Activated T-cell treated with anti-CD3 and anti-CD28 coated beads for 48 hours (primary cell): ENCODE measurements around the gene HPS1.

ENCODE experiments used
- DNase-seq: peaks from one replicate; pipeline ENCODE4 v3.0.0-alpha.2; 2020; ENCODE audit warnings: low read depth

HPS1 gene

DNA sequence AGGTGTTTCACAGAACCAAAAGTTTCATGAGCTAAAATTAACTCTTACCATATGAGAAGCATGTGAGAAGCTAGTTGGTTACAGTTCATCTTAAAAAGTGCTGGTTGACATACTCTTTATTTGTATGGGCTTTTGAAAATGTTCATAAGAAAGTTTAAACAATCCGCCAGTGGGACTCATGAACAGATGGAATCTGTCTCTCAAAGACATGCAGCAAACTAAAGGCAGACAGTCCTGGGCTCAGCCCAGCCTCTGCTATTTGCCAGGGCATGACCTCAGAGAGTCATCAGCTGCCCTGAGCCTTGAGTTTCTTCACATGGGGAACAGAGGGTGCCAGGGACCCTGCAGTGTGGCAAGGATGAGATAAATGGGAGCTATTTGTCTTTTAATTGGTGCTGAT lies 35.0 kb downstream of the HPS1 start:
- no peak for DNase-seq

DNA sequence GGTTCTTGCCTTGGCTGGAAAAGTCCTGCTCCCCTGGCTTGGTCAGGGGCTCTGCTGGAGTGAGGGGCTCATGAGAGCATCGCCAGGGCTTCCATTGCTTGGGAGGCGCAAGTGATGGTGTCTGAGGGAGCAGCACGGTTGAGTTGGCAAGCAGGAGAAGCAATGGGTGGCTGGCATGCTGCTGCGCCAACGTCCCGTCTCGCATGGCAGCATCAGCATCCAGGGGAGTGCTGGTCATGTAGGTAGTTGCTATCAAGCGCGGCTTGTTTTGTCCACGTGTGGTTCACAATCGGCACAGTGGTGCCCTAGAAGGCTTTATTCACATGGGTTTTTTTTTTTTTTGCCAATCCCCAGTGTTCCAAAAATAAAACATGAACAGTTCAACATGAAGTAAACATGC lies 35.6 kb downstream of the HPS1 start:
- DNase-seq: no peak

DNA sequence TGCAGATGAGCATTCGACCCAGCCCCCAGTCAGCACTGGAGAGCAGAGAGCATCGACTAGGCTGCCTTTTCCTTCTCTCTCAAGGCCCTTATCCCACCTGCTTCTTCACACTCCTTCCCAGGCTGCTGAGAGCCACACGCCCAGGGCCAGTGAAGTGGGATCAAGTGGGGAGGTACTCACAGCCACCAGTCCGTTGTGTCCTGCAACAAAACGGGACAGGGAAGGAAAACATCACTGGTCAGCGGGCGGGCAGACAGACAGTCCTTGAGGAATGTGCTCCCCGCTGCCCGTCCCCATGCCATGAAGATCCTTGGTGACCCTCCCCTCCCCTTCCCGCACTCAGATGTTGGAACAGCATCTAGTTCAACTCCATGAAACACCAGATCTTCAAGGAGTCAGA lies 36.0 kb downstream of the HPS1 start:
- no peak for DNase-seq

DNA sequence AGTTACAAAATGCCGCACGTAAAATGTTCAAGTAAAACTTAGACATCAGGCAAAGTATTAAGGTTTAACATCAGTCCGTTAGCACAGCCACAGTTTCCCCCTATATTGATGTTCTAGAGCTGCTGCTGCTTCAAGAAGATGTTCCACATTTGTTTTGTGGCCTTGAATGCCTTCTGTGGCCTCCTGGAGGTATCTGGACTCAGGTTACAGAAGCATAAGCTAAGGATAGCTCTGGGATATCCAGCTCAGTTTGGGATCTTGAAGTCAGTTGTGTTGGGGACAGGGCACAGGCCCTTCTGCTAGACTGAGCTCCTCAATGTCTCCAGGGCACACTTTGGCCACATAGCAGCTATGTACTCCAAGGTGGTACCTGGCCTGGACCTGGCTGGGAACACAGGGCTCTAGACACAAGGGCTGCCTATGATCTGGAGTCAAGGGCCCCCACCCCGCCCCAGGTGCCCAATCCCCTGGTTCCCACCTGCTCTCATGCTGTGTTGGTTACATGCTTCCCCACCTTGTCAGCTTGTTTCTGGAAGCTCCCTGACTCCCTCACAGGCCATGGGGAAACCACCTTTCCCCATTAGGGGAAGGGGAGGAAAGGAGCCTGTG lies 36.5 kb downstream of the HPS1 start:
- DNase-seq: no peak

DNA sequence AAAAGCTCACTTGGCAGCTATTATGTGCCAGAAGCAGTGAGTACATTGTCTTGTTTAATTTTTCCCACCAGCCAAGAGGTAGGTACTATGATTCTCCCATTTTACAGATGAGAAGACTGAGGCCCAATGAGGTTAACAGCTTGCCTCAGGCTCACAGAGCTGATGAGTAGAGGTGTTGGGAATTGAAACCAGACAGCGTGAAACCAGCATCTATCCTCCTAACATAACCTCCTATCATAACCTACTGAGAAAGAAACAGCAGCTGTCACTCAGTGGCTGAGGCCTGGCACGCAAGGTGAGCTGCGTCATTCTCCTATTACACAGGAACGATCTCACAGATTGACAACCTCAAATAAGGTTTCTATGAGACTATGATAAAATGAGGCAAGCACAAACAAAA lies 37.9 kb downstream of the HPS1 start:
- DNase-seq: no peak

DNA sequence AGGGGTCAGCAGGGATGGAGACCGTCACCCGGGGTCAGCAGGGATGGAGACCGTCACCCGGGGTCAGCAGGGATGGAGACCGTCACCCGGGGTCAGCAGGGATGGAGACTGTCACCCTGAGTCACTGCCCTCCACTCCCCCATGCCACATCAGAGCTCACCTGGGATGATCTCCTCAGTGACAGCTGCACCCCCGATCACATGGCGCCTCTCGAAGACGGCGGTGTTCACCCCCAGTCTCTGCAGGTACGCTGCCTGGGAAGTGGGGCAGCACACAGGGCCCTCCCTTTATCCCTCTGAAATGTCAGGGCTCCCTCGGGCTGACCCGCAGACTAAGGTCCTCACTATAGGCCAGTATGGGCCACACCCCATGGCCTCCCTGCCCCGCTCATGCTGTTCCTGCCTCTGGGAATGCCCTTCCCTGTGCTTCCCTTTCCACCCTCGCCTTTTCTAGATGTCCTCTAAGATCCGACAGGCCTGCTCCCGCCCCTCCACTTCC lies 38.9 kb downstream of the HPS1 start:
- no peak for DNase-seq

DNA sequence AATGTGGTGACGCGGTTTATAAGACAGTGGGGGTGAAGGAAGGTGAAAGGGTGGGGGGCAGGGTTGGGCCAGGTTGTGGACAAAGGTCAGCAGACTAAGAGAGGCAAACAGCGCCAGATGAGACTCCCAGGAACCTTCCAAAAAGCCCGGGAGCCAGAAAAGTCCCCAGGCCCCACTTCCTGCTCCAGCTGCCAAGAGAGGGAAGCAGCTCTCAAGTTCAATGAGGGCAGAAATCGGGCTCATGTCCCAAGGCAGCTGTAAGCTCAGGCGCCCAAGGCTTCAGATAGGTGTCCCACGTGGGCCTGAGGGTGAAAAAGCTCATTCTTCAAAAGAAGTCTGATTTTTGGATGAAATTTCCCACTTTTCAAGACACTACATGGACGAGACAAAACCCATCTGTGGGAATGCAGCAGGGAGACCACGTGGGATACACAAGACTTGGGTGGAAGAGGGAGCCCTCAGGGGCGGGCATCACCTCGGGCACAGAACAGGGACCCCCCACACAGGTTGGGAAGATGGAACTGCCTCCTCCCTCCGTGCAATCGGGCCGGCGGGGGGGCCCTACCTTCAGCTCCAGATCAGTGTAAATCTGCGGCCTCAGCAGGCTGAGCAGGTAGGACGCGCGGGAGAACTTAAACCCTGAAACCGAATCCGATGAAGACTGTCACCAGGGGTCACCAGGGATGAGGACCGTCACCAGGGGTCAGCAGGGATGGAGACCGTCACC lies 39.6 kb downstream of the HPS1 start:
- no peak for DNase-seq

DNA sequence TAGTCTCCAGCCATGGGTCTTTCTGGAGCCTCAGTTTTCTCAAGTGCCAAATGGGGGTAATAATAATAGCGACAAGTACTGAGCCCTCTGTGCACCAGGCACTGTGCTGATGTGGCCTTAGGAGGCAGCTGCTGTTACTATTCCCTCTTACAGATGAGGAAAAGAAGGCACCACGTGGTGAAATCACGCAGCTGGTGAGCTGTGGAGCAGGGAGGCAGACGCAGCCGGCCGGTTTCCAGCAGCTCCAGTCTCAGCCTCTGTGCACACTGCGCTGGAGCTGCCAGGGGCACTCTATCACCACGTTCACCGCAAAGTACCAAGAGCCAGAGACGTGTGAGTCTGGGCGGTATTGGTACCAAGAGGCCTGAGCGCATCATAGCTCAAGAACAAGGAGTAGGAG lies 41.3 kb downstream of the HPS1 start:
- DNase-seq: no peak

DNA sequence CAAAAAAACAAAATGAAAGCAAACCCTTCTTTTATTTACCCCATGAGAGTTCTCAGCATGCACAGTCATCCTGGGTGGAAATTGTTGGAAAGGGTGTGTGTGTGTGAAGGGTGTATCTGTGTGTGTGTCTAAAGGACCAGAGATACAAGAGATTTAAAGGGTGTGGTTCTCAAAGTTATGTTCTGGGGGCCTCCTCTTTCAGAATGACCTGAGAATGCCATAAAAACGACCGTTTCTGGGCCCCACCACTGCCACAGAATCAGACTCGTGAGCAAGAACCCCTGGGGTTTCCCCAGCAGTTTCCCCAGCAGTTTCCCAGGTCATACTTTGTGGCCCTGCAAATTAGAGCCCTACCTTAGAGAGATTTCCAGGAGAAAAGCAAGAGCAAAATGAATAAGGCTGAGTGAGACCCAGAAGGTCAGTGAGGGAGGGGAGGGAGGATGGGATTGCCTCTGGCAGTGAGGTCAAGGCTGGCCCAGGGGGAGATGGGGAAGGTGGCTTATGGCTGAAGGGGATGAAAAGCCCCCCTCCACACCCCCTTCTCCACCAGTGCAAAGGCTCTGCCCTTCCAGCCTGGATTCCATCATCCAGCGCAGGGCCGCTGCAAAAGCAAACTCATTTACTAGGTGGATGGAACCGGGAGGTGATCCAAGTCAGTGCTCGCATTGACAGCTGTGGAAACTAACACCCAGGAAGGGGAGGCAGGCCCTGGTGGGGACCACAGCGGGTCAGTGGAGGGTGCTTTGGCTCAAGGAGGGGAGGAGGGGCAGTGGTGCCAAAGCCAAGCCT lies 42.0 kb downstream of the HPS1 start:
- no peak for DNase-seq

DNA sequence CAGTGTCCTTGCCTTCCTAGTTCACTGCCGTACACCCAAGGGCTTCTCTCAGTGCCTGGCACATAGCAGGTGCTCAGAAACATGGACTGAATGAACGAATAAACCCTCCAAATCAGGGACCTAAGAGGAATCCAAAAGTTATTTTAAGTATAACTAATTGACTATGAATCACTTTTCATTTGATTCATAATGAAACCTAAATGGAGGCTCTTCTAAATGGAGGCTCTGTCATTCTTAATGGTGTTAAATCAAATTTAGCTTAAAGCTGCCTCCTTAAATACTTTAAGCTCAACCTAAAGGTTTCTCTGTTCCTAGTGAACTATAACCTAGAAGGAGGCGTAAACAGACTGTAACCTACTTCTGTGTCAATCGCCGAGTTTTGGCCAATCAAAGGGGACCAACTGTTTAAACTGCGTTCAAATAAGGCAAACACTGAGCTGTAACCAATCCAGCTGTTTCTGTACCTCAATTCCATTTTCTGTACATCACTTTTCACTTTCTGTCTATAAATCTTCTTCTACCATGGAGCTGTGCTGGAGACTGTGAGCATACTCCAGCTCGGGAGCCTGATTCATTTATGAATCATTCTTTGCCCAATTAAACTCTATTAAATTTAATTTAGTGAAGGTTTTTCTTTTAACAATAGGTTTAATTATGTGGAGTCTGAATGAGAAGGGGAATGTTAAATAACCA lies 42.8 kb downstream of the HPS1 start:
- DNase-seq: no peak

DNA sequence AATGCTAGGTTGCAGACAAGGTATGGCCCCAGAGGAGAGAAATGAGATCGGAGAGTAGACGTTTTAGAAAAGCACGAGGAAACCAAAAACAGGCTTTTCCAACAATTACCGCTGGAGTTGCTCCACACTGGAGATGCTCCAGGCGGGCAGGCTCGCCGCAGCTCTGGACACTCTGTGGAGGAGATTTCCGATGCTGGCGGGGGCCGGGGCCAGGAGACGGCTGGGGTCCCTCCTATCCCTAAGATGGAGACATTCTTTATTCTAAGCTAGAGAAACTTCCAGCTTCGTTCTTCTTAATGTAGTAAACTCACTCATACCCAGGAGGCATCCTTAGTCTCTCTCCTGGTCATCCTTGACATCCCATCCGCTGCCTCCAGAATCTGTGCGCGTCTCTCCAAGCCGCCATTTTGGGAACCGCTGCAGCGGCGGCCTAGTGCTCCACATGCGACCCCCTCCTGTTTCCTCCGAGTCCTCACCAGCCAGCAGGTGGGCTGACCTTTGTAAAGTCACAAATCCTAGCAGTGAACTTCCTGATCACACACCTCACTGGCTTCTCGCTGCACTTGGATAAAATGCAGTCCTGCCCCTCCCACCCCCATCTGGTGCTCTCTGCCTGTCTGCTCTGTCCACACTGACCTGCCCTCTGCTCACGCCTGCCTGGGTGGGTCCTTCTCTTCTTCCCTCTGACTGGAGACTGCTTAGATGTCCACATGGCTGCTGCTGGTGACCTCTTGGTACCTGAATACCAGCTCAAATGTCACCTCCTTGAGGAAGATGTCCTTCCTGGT lies 43.6 kb downstream of the HPS1 start:
- DNase-seq: no peak

DNA sequence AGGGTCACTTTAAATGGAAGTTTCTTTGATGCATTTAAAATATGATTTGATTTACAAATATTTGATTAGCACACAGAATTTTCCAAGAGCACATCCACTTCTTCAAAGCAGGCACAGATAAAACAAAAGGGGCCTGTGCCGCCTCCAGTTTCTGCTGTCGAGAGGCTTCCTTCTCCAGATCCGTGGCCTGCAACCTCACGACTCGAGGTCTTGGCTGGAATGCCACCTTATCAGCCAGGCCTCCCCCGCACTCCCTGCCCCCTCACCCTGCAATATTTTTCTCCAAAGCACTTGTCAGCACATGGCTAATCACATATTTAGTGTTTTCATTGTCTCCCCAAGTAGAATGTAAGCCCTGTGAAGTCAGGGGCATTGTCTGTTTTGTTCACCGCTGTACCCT lies 44.3 kb downstream of the HPS1 start:
- DNase-seq: no peak

DNA sequence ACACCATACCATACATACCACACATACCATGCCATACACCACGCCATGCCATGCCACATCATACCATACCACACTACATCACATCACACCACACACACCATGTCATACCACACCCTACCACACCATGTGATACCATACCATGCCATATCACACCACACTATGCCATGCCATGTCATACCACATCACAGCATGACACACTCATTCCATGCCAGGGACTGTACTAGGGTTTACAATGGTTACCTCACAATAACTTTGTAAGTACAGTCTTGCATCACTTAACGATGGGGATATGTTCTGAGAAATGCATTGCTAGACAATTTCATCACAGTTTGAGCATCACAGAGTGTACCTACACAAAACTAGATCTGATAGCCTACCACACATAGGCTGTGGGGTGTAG lies 46.3 kb downstream of the HPS1 start:
- peak; percentile 2 for DNase-seq

DNA sequence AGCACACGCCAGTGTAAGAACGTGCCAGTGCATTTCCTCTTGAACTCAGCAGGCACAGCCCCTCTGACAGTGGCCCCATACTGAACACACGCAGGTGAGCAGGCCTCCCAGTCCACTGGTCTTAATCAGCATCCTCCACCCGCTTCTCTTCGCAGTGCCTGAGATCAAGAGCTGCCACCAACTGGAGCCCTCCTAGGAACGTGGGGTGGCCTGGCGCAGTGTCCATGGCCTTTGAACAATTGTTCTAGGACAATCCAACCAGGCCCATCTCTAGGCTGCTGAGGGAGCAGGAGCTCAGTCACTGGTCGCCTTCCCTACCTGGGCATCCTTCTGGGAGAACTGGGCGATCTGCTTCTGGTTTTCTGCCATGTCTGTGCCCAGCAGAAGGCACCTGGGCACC lies 47.0 kb downstream of the HPS1 start:
- no peak for DNase-seq

DNA sequence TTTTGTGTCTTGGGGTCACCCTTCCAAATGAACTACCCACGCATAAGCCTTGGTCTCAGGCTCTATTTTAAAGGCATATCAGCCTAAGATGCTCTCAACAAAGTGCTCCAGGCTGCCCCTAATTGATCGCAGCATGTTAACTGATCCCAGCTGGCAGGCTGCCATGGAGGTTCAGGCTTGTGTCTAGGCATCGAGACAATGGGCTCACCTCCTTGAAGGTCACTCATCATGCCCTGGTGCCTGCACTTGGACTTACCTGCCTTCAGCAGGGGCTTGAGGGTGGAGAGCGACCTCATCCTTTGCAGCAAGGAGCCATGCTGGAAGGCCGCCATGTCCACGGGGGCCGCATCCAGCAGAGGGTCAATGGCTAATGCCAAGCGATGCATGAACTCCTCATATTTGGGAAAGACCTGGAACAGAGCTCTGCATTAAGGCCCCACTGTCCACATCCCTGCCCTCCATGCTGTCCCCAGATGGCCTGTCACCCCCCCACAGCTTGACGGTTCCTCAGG lies 49.6 kb downstream of the HPS1 start:
- DNase-seq: no peak

DNA sequence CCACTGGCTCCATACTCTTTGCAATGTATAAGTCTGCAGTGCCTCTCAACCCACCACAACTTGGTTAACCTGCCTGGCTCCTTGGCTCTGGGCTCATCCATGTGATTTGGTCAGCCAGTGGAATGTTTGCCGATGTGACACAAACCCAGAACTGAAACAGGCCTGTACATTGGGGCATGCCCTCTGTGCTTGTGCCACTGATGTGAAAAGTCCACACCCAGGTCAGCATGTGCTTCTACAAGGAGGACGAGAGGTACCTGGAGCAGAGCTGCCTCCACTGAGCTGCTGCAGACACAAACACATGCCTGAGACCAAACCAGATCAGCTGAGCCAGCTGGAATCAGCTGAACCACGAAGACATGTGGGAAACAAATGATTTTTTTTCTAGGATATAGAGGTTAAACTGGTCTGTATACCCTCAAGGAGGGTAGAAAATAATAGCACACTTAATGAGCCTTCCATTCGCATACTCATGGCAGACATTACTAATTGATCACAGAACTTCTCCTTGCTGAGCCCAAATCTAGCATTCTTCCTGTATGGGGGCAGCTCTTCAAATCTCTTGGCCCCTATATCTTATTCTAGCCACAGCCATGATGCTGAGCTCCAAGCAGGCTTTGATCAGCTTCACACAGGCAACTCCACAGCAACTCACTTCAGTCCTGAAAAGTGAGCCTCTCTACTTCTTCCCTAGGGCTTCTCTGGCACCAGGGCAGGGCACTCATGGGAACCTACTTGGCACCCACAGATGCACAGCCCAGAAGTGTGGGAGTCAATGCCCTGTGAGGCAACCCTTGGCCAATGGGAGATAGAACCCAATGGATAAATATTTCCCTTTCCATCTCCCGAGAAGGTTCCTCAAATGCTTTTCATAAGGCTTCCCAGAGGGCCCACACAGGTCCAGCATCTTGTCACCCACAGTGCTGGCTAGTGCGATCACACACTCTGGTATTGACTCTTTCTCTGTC lies 50.4 kb downstream of the HPS1 start:
- DNase-seq: no peak

DNA sequence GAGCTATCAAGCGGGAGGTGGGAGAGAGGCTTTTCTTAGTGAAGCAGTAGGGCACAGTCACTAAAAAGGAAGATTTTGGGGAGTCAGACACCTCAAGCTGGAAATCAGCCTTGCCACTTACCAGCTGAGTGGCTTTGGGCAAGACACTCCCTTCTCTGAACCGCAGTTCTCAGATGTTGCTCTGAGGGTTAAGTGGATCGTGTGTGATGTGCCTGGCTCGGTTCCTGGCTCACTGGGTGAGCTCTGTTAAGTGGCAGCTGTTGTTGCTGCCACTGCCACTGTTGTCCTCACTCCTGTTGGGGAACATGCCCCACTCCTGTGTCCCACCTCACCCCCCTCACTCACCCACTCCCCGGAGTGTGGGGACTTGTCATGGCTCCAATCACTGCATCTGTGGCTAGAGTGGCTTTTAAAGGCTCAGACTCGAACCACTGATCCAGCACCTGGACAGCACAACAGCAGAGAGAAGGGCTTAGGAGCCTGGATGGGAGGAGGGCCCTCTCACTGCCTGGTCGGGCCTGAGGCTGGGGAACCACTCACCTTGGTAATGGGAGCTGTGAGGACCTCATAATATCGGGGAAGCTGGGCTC lies 51.8 kb downstream of the HPS1 start:
- DNase-seq: no peak

DNA sequence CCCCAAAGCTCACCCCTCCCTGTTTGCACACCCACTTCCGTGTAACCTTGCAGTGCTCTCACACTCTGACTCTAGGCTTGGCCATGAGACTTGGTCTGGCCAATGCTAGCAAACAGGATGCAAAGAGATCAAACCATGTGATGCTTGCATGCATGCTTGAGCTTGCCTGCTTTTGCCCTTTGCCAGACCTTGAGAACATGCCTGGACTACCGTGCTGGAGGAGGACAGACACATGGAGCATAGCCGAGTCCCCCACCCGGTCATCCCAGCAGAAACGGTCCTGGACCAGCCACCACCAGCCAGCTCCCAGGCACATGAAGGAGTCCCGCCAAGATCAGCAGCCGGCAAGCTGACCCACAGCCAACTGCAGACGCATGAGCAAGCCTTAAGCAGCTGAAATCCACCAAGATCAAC lies 55.1 kb downstream of the HPS1 start:
- no peak for DNase-seq

DNA sequence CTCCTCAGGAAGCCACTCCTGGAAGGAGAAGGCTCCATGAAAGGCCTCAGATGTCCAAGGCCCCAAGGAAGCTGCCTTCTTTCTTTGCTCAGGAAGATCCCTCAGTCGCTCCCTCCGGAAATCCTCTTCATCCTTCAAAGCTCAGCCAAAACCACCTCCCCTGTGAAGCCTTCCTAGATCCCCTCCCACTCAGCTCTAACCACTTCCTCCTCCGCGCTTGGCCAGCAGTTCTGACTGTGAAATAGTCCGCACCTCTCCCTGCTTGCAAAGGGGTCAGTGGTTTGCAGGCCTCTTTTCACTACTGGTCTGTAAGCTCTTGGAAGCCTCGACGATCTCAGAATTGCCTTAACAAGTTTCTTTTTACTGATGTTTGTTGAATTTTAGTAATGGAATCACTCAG lies 55.7 kb downstream of the HPS1 start:
- DNase-seq: no peak

DNA sequence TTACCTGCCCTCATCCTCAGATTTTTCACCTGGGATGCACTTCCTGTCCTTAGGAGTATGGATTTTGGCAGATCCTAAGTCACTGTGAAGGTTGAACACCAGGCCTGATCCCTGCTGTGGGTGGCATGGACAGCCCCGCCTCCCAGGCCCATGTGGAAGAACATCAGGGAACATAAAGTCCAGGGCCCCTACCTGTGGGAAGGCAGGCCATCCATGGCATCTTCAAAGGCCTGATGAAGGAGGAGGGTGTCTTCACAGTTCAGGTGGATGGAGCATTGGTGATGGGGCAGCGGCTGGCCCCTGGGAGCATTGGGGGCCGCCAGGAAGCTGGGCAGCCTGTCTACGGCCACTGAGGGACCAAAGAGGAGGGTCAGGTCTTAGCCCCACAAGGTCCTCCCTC lies 56.3 kb downstream of the HPS1 start:
- no peak for DNase-seq
